Measurements from ENCODE around the gene HEATR5A. TPM values are rescaled to one million over a fixed set of nuclear protein-coding genes. Genes with fewer than 3 reads are reported as not detected.

The HEATR5A gene
- total and polyA plus RNA-seq, 9 of the 15 experiments (the other 6 are each of a cell fraction or from before 2014, with no cell fraction given) = 8.0 to 50.9 (median 23.0) TPM

GRCh38 chr14:31456841-31457664, 36.7 kb upstream of the HEATR5A start, which contains the start of gene DTD2 (continued):
- TF ChIP-seq NR2C1 (IDR thresholded peaks at IDR 0.05) (no peak), NR2C1 (tag; IDR thresholded peaks at IDR 0.05) (0 out of 2 replicates have a peak, but pooled peaks have one; percentile 37), PCBP1 (IDR thresholded peaks at IDR 0.05; ENCODE audit: low read depth, low read length, poor library complexity, severe bottlenecking) (no peak), ARNT (IDR thresholded peaks at IDR 0.05) (no peak), IFI16 (CRISPR knock-in tag; IDR thresholded peaks at IDR 0.05) (no peak), MCM5 (IDR thresholded peaks at IDR 0.05; ENCODE audit: low read depth) (no peak), PATZ1 (CRISPR knock-in tag; IDR thresholded peaks at IDR 0.05; ENCODE audit: borderline replicate concordance) (no peak), ZNF354B (CRISPR knock-in tag; IDR thresholded peaks at IDR 0.05) (no peak), MCM3 (IDR thresholded peaks at IDR 0.05) (no peak), ZNF174 (CRISPR knock-in tag; IDR thresholded peaks at IDR 0.05) (no peak), HDAC3 (IDR thresholded peaks at IDR 0.05; ENCODE audit: borderline replicate concordance, partially characterized antibody) (no peak), MYBL2 (IDR thresholded peaks at IDR 0.05; ENCODE audit: low read depth) (no peak), MYBL2 (CRISPR knock-in tag; IDR thresholded peaks at IDR 0.05; ENCODE audit: borderline replicate concordance) (no peak), ZNF655 (CRISPR knock-in tag; IDR thresholded peaks at IDR 0.05) (no peak), ARHGAP35 (IDR thresholded peaks at IDR 0.05; ENCODE audit: partially characterized antibody) (no peak), SIN3B (IDR thresholded peaks at IDR 0.05; ENCODE audit: low read depth) (no peak), POLR2G (IDR thresholded peaks at IDR 0.05; ENCODE audit: low read depth, low read length) (peak; percentile 99), MLLT1 (IDR thresholded peaks at IDR 0.05) (peak in 1 of 2 experiments; percentile 36; a peak in 1 of 4 replicates), SMARCA4 (IDR thresholded peaks at IDR 0.05) (no peak; the same call in 1 of the 2 replicates), HMBOX1 (IDR thresholded peaks at IDR 0.05) (no peak)
- TF ChIP-seq, protein P1, sequence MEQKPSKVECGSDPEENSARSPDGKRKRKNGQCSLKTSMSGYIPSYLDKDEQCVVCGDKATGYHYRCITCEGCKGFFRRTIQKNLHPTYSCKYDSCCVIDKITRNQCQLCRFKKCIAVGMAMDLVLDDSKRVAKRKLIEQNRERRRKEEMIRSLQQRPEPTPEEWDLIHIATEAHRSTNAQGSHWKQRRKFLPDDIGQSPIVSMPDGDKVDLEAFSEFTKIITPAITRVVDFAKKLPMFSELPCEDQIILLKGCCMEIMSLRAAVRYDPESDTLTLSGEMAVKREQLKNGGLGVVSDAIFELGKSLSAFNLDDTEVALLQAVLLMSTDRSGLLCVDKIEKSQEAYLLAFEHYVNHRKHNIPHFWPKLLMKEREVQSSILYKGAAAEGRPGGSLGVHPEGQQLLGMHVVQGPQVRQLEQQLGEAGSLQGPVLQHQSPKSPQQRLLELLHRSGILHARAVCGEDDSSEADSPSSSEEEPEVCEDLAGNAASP (IDR thresholded peaks at IDR 0.05) = no peak
